Subcutaneous abdominal adipose tissue (tissue), 5 donors: ENCODE results near the gene EGFR.
"Not testable (repeated sequence)": the region's sequence is repeated elsewhere in the genome, so short reads cannot be mapped to it uniquely, and the experiment has no call there.

Experiments
- H3K27ac ChIP-seq: one replicate; pipeline ENCODE4 v1.7.0; 2013; ENCODE audit warnings: low read depth, mild to moderate bottlenecking, inconsistent platforms, low read length, moderate library complexity
- H3K27me3 ChIP-seq, 5 donors: one replicate each; pipeline ENCODE4 v1.7.0; 2013; ENCODE audit warnings: low read length in 5 of 5, inconsistent platforms in 1 of 5; ENCODE audit not compliant: control insufficient read depth in 5 of 5, insufficient read depth in 4 of 5
- H3K36me3 ChIP-seq, 5 donors: one replicate each; pipeline ENCODE4 v1.7.0; 2013; ENCODE audit warnings: low read length in 5 of 5; ENCODE audit not compliant: control insufficient read depth in 5 of 5, insufficient read depth in 5 of 5
- H3K4me1 ChIP-seq, 5 donors: one replicate each; pipeline ENCODE4 v1.7.0; 2013; ENCODE audit warnings: low read length in 5 of 5, mild to moderate bottlenecking in 3 of 5, moderate library complexity in 1 of 5; ENCODE audit not compliant: control insufficient read depth in 5 of 5, insufficient read depth in 5 of 5
- H3K4me3 ChIP-seq, 5 donors: one replicate each; pipeline ENCODE4 v1.7.0; 2013; ENCODE audit warnings: low read length in 5 of 5, low read depth in 1 of 5
- H3K9ac ChIP-seq, 5 donors: one replicate each; pipeline ENCODE4 v1.7.0; 2013; ENCODE audit warnings: low read length in 5 of 5, mild to moderate bottlenecking in 4 of 5, moderate library complexity in 3 of 5
- H3K9me3 ChIP-seq, 5 donors: one replicate each; pipeline ENCODE4 v1.7.0; 2013; ENCODE audit warnings: low read length in 5 of 5; ENCODE audit not compliant: control insufficient read depth in 5 of 5
- donor health status: healthy.
- donor health status: healthy.
- donor health status: healthy.
- donor health status: healthy.
- donor health status: healthy.

The EGFR gene

DNA sequence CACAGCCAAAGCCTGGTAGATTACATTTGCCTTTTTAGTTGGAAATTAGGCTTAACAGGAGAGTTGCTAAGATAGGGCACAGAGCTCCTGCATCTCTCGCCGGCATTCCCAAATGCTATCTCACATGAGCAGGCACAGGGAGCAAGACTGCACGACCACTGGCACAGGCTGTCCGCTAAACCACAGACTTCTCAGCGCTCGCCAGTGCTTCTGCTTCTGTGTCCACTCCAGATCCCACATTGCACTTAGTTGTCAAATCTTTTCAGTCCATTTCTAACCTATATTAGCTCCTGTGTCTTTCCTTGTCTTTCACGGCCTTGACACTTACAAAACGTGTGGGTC lies 138.9 kb downstream of the EGFR start:
- H3K9ac ChIP-seq, result no peak overlapping the region
- peaks cover 25 to 88% (median 75%) of the 10 kb centered on the region in 5 donors for H3K36me3 ChIP-seq
- H3K27me3 ChIP-seq, result no peaks in the 10 kb centered on the region
- H3K4me3 ChIP-seq, result no peak overlapping the region
- H3K27ac ChIP-seq, result no peak overlapping the region
- H3K9me3 ChIP-seq, result no peaks in the 10 kb centered on the region
- H3K4me1 ChIP-seq, result peaks cover 0 to 6% (median 5%) of the 10 kb centered on the region in 5 donors

DNA sequence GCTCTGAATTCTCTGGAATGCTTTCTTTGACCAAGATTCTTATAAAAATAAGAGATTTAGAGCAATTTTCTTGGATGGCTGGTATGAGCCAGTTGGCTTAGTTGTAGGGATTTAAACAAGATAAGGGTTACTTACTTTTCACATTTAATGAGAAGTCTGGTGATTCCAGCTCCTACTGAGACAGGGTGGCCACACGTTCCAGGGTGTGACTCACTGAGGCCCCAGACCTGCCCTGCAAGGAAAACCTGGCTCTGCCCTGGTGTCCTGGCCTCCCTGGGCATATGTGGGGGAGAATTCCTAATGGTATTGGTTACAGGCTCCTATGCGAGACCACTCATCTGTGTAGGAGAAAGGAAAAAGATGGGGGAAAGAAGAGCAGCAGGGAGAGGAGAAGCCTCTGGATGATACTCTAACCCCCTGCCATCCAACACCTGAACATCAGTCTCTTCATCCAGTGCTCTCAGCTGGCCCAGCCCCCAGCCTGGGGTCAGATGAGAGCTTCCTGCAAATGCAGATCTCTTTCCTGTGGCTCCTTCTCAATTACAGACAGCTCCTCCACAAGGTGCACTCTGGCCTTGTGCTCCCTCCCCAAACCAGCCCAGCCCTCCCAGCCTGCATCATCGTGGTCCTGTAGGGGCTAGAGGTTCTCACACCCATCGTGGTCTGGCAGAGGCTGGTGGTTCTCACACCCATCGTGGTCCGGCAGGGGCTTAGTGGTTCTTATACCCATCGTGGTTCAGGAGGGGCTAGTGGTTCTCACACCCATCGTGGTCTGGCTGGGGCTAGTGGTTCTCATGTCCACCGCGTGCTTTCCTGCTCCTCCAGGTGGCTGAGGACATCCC lies 139.9 kb downstream of the EGFR start:
- peaks cover 24 to 82% (median 75%) of the 10 kb centered on the region in 5 donors for H3K36me3 ChIP-seq
- H3K9me3 ChIP-seq, result no peaks in the 10 kb centered on the region
- no peak overlapping the region for H3K27ac ChIP-seq
- H3K9ac ChIP-seq, result no peak overlapping the region
- H3K27me3 ChIP-seq, result no peaks in the 10 kb centered on the region
- no peak overlapping the region for H3K4me3 ChIP-seq
- peaks cover 0 to 6% (median 5%) of the 10 kb centered on the region in 5 donors for H3K4me1 ChIP-seq

- H3K27ac ChIP-seq, result peak overlapping the region; percentile 19
- H3K4me3 ChIP-seq, result no peak overlapping the region
- peaks cover 25 to 84% (median 78%) of the 10 kb centered on the region in 5 donors for H3K36me3 ChIP-seq
- no peaks in the 10 kb centered on the region for H3K9me3 ChIP-seq
- H3K4me1 ChIP-seq, result peaks cover 0 to 6% (median 5%) of the 10 kb centered on the region in 5 donors
- no peak overlapping the region for H3K9ac ChIP-seq
- H3K27me3 ChIP-seq, result no peaks in the 10 kb centered on the region
Measured at GRCh38 chr7:55160539-55160938, 141.7 kb downstream of the EGFR start.

- Histone ChIP-seq H3K36me3 (peaks cover 27 to 84% (median 76%) of the 10 kb centered on the region in 5 donors), H3K9me3 (no peaks in the 10 kb centered on the region), H3K4me3 (no peak overlapping the region), H3K27me3 (no peaks in the 10 kb centered on the region), H3K9ac (no peak overlapping the region), H3K4me1 (peaks cover 0 to 6% (median 5%) of the 10 kb centered on the region in 5 donors), H3K27ac (peak overlapping the region; percentile 57)
Measured at GRCh38 chr7:55161154-55161687, 142.4 kb downstream of the EGFR start.

- Histone ChIP-seq H3K9ac (no peak overlapping the region), H3K9me3 (no peaks in the 10 kb centered on the region), H3K36me3 (peaks cover 25 to 80% (median 67%) of the 10 kb centered on the region in 5 donors), H3K4me1 (peaks cover 0 to 6% (median 5%) of the 10 kb centered on the region in 5 donors), H3K27me3 (no peaks in the 10 kb centered on the region), H3K4me3 (no peak overlapping the region), H3K27ac (no peak overlapping the region)
Measured at GRCh38 chr7:55162476-55162875, 143.7 kb downstream of the EGFR start.

- Histone ChIP-seq H3K36me3 (peaks cover 20 to 68% (median 55%) of the 10 kb centered on the region in 5 donors), H3K27ac (no peak overlapping the region), H3K27me3 (no peaks in the 10 kb centered on the region), H3K4me3 (no peak overlapping the region), H3K9ac (no peak overlapping the region), H3K4me1 (peaks cover 0 to 6% (median 5%) of the 10 kb centered on the region in 5 donors), H3K9me3 (no peaks in the 10 kb centered on the region)
Measured at GRCh38 chr7:55163733-55164132, 144.9 kb downstream of the EGFR start.

GRCh38 chr7:55164527-55164926 lies 145.7 kb downstream of the EGFR start:
- Histone ChIP-seq H3K4me1 (peaks cover 0 to 6% (median 5%) of the 10 kb centered on the region in 5 donors), H3K36me3 (peaks cover 19 to 61% (median 48%) of the 10 kb centered on the region in 5 donors), H3K9ac (no peak overlapping the region), H3K4me3 (no peak overlapping the region), H3K27ac (no peak overlapping the region), H3K9me3 (no peaks in the 10 kb centered on the region), H3K27me3 (no peaks in the 10 kb centered on the region)

DNA sequence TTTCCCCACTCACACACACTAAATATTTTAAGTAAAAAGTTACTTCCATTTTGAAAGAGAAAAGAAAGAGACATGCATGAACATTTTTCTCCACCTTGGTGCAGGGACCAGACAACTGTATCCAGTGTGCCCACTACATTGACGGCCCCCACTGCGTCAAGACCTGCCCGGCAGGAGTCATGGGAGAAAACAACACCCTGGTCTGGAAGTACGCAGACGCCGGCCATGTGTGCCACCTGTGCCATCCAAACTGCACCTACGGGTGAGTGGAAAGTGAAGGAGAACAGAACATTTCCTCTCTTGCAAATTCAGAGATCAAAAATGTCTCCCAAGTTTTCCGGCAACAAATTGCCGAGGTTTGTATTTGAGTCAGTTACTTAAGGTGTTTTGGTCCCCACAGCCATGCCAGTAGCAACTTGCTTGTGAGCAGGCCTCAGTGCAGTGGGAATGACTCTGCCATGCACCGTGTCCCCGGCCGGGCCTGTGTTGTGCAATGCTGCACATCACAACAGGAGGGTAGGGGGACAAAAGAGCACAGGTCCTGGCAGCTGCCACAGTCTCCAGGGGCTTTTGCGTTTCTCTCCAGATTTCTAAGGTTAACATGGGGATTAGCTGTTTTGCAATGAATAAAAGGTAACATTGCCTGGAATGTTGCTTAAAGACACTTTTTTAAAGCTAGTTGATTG lies 146.5 kb downstream of the EGFR start:
- H3K27ac ChIP-seq, result no peak overlapping the region
- H3K9me3 ChIP-seq, result no peaks in the 10 kb centered on the region
- H3K27me3 ChIP-seq, result no peaks in the 10 kb centered on the region
- peaks cover 0 to 8% (median 6%) of the 10 kb centered on the region in 5 donors for H3K4me1 ChIP-seq
- H3K36me3 ChIP-seq, result peaks cover 11 to 63% (median 53%) of the 10 kb centered on the region in 5 donors
- H3K9ac ChIP-seq, result no peak overlapping the region
- H3K4me3 ChIP-seq, result no peak overlapping the region

DNA sequence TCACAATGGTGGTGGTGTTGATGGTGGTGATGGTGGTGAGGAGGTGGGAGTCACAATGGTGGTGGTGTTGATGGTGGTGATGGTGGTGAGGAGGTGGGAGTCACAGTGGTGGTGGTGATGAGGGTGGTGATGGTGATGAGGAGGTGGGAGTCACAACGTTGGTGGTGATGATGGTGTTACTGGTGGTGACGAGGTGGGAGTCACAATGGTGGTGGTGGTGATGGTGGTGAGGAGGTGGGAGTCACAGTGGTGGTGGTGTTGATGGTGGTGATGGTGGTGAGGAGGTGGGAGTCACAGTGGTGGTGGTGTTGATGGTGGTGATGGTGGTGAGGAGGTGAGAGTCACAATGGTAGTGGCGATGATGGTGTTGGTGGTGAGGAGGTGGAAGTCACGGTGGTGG lies 148.5 kb downstream of the EGFR start:
- H3K4me3 ChIP-seq, H3K27ac ChIP-seq, H3K27me3 ChIP-seq, H3K9me3 ChIP-seq, H3K9ac ChIP-seq: not testable (repeated sequence)
- H3K4me1 ChIP-seq, result peaks cover 0 to 12% (median 9%) of the 10 kb centered on the region in 5 donors
- peaks cover 12 to 65% (median 59%) of the 10 kb centered on the region in 5 donors for H3K36me3 ChIP-seq
